H4 (cell line): ENCODE data around the gene GPRASP3. TPM values are rescaled to one million over a fixed set of nuclear protein-coding genes. Genes with fewer than 3 reads are reported as not detected.
"Not testable (repeated sequence)": the region's sequence is repeated elsewhere in the genome, so short reads cannot be mapped to it uniquely, and the experiment has no call there.

Source experiments
- DNase-seq: peaks from one replicate; pipeline ENCODE4 v3.0.0-alpha.2; 2015; ENCODE audit warnings: low spot score
- total RNA-seq: library from RNA; depleted of rRNA; stranded (reverse); fragments of >200 nt; shearing (Covaris generic); gene quantifications from 2 replicates; pipeline ENCODE4 v1.2.3, GENCODE V29; 2014; rRNA removed

GPRASP3 gene, protein sequence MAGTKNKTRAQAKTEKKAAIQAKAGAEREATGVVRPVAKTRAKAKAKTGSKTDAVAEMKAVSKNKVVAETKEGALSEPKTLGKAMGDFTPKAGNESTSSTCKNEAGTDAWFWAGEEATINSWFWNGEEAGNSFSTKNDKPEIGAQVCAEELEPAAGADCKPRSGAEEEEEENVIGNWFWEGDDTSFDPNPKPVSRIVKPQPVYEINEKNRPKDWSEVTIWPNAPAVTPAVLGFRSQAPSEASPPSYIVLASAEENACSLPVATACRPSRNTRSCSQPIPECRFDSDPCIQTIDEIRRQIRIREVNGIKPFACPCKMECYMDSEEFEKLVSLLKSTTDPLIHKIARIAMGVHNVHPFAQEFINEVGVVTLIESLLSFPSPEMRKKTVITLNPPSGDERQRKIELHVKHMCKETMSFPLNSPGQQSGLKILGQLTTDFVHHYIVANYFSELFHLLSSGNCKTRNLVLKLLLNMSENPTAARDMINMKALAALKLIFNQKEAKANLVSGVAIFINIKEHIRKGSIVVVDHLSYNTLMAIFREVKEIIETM
- total RNA-seq: 1.2 and 2.0 TPM in 2 replicates

DNA sequence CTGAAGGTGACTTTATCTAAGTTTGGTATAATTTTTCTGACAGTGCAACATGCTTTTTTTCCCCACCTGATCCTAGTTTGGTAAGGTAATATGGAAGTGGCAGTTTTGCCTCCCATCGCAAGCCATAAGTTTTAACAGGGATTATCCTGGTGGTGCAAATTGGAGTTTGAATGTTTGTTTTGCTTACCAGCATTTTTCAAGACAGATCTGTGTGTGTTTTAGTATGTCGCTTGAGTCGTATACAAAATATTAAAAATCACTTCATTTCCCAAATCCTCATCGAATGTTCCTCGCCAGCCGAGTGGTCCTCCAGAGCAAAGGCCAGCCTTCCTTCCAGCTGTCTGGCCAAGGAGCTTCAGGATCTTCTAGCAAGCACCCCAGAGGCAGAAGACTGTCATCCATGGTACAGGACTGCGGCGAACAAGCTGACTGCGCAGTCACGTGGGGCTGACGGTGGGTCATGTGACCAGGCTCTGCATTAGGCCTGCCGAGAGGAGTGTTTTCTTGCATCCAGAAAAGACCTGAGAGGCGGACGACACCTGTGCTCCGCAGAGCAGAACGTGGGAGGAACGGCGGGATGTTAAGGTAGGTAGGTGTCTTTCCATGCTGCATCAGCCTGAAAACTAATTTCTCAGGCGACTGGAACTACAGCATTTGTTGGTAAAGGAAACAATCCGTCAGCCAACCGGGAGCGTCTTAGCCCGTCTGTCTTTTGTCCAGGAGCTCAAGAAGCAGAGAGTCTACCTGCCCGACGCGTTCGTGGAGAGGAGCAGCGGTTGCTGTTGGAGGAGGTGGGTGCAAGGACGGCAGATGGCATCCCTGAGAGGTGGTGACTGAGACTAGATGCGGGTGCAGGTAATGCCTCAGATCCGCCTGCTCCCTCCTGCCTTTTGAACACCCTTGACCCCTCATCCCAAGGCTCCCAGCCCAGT is at the start of gene GPRASP3:
TSS of gene GPRASP3 (plus strand) at position 507 of the 932 bp plus-strand sequence. CDS start 28,253 bp downstream, outside the sequence.
- peak; percentile 50 for DNase-seq

DNA sequence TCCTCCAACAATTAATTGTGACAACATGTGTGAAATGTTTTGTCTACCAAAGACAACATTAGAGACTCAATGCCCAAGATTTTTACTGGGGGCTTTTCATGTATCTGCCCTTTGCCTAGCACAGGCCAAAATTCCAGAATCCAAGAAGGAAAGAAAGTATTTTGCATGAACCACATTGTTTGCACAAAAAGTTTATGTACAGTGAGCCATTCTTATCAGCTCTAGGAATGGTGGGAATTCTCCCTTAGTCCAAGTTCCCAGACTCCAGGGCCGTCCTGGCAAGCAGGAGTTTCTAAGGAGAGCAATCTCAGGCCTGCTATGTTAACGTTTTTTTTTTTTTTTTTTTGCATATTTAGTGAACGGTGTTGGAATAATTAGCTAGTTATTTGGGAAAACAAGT is 47.7 kb upstream of the GPRASP3 start:
- peak; percentile 7 for DNase-seq

DNA sequence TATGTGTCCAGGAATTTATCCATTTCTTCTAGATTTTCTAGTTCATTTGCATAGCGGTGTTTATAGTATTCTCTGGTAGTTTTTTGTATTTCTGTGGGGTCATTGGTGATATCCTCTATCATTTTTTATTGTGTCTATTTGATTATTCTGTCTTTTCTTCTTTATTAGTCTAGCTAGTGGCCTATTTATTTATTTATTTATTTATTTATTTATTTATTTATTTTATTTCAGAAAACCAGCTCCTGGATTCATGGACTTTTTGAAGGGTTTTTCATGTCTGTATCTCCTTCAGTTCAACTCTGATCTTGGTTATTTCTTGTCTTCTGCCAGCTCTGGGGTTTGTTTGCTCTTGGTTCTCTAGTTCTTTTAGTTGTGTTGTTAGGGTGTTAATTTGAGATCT is 43.1 kb upstream of the GPRASP3 start:
- not testable (repeated sequence) for DNase-seq

DNA sequence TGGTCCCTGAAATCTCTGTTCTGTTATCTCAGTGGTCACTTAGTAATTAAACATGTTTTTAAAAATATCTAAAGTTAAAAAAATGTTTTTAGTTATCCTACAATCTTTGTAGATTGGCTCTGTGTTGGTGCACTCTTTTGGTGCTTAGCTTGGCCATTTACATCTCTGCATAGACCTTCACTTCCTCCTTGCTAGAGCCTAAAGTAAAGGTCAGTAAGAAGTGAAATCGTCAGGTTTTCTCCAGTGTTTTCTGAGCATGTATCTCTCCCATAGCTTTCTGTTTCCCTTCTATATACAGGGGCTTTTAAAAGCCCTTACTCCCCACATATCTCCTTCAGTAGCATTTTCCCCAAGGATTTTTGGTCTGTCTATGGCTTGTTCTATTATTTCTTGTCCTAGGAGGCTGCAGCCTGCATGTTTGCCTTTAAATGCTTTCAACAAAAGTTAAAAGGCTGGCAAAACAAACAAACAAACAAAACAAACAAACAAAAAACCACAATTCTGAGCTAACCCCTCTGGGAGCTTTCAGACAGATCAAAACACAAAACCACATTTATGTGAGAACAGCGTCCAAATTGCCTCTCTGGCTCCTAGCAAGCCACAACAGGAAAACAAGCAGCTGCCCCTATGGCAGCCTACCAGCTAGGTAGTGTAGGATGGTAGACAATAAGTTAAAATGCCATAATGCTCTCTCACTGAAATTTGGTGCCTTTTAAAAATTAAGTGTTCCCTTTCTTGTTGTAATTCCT is 35.6 kb upstream of the GPRASP3 start:
- peak; percentile 28 for DNase-seq

DNA sequence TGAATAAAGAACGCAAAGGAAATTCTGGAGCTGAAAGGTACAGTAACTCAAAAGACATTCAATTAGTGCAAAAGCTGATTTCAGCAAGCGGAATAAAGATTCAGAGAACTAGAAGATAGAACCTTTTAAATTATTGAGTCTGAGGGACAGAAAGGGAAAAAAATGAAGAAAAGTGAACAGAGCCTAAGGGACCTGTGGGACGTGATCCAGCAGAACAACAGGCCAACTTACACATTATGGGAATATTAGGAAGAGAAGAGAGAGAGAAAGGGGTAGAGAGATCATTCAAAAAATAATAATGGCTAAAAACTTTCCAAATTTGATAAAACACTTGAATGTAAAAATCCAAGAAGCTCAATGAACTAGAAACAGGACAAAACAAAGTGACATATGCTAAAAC is 25.8 kb upstream of the GPRASP3 start:
- DNase-seq: no peak

DNA sequence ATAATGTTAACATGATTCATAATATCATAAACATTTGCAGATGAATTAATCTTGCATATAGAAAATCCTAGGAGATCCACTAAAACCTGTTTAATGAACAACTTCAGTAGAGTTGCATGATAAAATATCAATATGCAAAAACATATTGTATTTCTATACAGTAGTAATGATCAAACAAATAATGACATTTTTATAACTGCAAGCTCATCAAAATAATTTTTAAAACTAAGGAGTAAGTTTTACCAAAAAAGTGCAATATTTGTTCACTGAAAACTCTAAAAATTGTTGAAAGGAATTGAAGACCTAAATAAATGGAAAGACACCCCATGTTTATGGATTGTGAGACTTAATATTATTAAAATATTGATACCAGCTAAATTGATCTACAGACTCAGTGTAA is 24.2 kb upstream of the GPRASP3 start:
- no peak for DNase-seq

DNA sequence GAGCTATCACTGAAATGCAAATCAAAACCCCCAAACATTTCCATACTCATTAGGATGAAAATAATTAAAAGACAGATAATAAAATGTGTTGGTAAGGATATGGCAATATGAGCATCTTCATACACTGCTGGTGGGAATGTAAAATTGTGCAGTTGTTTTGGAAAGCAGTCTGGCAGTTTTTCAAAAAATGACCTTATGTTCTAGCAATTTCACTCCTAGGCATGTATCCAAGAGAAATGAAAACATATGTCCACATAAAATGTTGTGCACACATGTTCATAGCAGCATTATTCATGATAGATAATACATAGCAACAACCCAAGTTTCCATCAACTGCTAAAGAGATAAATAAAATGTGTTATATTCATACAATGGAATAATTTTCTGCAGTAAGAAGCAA is 23.0 kb upstream of the GPRASP3 start:
- DNase-seq: no peak

DNA sequence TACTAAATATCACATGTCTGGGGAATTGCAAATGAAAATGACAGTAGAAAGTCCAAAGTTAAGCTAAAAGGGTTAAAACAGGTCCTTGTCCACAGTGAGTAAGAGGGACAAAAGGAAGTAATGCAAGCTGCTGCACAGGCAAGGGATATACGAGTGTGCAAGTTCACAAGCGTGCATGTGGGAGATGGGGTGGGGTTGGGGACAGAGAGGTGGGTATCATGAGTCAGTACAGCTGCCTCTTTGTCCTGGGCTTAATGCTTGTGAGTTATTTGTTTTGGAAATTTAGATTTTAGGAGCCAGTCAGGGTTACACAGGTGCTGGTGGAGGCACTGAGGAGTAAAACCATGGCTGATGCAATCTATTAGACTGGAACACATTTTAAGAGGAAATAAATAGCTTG is 11.6 kb upstream of the GPRASP3 start:
- no peak for DNase-seq

DNA sequence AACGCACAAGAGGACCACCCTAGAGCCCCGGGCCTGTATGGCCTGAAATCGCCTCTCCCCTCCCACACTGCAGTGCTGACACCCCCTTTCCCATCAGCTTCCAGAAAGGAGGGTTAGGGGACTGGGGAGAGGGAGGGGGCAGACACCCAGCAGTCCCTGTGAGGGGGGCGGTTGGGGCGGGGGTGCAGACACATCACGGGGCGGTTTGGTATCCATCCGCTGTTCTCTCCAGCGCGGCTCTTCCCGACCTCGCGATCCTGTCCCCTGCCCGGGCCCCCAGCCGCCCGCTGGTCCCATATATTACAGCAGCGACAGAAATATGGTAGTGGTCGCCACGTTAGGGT is 8.7 kb upstream of the GPRASP3 start:
- no peak for DNase-seq

DNA sequence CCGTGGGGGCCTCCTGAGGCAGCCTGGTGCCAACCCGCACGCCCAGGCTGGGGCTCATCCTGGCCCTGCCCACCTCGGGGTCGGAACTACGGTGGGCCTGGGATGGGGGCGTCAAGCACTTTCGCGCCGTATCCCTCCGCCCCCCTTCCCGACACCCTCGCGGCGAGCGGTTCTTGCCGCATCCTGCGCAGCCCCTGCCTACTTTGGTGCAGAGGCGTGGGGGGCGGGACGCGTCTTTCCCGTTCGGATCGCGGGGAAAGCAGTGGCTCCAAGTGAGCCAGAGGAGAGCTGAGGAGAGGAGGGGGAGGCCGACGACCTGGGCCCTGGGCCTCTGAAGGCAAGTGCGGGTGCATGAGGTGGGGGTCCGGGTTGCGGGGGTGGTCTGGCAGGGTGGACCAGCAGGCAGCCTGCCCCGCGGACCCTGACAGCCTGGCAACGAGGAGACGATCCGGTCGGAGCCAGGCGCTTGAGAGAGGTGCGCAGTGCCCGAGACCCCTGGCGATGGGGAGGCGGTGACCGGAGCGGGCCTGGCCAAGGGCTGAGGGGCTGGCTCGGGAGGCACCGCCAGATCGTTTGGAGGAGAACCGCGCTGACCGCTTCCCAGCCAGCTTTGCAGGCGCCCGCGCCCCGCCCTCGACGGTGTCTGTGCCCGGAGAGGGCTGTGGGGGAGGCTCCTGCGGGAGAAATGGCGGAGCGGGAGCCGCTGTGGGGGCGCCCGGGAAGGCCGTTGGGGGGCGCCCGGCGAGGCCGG is 8.2 kb upstream of the GPRASP3 start, which contains the start of gene GPRASP2:
TSS of gene GPRASP2 (plus strand) at position 233 of the 751 bp plus-strand sequence. CDS start 2,422 bp downstream, outside the sequence.
- DNase-seq: no peak

DNA sequence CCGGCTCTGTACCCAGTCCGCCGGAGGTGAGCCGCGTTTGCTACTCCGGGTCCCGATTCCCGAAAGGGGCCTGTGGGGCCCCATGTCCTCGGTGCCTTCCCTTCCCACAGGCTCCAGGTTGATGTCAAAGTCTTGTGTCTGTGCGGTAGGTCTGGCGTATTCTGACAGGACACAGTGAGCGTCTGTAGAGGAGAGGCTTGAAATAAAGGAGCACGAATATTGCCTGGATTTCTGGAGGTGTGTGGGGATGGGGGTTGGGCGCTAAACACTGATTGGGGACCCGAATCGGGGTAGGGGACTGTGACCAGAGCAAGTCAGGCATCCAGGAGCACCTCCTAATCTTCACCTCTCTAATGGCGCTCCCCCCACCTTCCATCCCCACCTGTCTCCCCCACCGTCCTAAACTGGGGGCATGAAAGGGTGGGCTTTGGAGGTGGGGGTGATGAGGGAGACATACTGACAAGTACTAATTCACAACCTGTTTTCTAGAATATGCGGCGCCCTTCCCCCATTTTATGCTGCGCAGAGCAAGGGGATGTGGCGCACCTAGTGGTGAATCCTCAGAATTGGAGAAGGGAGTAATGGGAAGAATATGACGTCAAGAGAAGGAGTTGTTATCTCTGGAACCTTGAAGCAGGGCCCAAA is 7.4 kb upstream of the GPRASP3 start:
- peak; percentile 44 for DNase-seq

DNA sequence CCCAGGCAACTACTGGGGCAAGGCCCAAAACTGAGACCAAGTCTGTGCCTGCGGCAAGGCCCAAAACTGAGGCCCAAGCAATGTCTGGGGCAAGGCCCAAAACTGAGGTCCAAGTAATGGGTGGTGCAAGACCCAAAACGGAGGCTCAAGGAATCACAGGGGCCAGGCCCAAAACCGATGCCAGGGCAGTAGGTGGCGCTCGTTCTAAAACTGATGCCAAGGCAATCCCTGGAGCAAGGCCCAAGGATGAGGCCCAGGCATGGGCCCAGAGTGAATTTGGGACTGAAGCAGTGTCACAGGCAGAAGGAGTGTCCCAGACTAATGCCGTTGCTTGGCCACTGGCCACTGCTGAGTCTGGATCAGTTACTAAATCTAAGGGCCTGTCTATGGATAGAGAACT is 5.5 kb upstream of the GPRASP3 start:
- DNase-seq: no peak

DNA sequence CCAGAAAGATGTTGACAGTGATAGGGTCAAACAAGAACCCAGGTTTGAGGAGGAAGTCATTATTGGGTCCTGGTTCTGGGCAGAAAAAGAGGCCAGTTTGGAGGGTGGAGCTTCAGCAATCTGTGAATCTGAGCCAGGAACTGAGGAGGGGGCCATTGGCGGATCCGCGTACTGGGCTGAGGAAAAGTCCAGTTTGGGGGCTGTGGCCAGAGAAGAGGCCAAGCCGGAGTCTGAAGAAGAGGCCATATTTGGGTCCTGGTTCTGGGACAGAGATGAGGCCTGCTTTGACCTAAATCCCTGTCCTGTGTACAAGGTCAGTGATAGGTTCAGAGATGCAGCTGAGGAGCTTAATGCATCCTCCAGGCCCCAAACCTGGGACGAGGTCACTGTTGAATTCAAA is 4.6 kb upstream of the GPRASP3 start:
- no peak for DNase-seq

DNA sequence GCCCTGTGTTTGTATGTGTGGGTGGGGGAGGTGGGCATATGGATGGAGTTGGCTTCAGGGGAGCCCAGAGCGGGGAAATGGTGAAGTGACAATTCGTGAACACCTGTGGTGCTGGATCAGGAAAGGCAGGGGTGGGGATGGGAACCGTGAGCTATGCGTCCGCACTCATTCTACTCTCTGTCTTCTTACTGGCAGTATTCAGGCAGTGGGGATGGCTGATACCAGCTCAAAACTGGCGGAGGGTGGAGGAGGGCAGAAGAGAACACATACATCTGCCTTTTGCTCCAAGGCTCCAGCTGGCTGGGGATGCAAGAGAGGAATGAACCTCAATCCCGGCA is 595 bp downstream of the GPRASP3 start:
- not testable (repeated sequence) for DNase-seq

DNA sequence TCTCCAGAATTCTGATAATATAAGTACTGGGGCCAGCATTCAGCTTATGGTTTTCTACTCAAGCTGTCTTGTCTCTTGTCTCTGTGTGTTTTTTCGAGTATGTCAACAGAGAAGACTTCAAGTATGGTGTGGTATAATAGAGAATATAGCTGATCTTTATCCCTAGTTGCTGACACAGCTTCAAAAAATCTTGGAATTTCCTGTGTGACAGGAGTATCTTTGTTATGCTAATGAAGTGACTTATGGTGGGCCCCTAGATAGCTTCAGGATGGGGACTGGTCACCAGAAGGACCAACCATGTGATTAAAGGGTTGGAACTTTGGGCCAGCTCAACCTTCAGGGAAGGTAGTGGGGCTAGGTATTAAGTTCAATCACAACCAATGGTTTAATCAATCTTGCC is 2.9 kb downstream of the GPRASP3 start:
- DNase-seq: no peak

DNA sequence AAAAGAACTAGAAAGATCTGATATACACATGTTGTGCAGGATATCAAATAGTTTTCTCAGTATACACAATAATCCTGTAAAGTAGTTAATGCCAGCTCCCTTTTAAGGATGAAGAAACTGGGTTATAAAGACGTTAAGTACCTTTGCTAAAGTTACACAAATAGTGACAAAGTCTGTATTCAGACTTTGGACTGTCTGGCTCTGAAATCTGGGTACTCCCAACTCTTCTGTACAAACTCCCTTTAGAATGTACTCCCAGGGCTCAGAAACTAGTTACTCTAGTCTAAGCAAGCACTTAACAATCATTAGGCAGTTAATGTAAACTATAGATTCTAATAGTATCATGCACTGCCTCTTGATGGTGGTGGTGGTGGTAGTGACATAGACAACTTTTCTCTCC is 7.2 kb downstream of the GPRASP3 start:
- no peak for DNase-seq

DNA sequence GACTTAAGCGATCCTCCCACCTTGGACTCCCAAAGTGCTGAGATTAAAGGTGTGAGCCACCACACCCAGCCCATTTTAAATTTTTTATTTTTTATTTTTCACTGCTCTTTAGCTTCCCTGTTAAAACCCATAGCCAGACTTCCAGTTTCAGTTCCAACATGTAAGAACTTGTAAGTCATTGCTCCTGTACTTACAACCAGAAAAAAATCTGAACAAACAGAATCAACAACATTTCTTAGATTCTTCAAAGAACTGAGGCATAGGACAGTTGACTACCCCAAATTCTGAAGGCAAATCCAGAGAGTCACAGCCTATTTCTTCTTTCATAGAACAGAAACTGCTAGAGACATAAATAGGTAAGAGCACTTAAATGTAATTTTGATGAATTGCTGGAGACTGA is 8.1 kb downstream of the GPRASP3 start:
- no peak for DNase-seq

DNA sequence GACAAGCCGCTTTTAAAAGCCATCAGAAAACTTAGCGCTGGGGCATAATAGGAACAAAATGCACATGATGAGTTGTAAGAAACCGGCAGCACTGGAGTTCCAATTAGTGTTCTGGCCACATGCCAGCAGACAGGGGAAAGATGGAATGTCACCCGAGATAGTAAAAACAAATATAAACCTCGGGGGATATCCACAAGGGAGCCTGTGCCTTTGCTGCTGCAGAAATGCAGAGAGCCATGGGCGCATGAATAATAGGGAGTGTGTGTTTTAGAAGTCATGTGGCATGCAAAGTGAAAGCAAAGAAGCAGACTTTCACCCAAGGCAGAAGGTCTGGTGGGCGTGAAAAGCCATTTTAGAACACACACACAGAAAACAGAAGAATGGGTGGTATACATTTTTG is 19.1 kb downstream of the GPRASP3 start:
- no peak for DNase-seq

DNA sequence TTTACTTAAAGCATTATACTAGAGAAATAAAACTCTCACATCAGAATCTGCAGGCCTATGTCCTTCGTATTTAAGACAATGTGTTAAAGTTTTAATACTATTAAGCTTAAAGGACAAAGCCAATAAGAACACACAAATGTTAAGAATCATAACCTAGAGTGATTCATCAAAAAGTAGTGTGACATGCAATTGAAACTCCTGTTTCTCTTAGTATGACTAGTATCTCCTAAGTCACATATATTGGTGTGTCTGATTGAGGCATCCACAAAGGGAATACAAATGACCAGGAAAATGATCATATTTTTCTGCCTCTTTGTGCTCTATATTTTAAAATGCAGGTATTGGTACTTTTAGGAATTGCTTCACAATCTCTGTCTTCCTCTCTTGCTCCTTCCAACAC is 23.8 kb downstream of the GPRASP3 start:
- no peak for DNase-seq

DNA sequence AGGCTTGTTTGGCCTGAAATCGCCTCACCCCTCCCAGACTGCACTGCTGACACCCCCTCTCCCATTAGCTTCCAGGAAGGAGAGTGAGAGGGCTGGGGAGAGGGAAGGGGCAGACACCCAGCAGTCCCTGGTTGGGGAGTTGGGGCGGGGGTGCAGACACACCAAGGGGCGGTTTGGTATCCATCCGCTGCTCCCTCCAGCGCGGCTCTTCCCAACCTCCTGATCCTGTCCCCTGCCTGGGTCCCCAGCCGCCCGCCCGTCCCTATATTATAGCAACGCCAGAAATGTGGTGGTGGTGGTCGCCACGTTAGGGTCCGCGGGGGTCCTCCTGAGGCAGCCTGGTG is 24.9 kb downstream of the GPRASP3 start:
- no peak for DNase-seq
